Kidney tubule cell (primary cell): ENCODE measurements around the gene CCDC92B.

Experiments used
- DNase-seq: peaks from one replicate; pipeline ENCODE4 v3.0.0-alpha.2; 2018; ENCODE audit warnings: low spot score

The CCDC92B gene

DNA sequence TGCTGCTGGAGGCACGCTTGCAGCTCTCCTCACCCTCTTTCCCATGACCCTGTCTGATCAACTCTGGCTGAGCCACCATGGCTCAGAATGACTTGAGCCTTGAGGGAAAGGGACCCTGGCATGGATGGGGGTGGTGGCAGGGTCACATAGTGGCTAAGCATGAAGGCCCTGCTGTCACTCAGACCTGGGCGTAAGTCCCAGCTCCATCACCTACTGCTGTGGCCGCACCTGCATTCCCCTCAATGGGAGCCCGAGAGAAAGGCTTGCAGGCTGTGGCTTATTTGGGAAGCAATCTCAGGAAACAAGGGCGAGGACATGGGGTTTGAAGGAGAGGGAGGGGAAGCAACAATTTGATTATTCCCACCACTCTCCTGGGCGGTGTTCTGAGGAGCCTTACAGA is 29.0 kb upstream of the CCDC92B start:
- no peak for DNase-seq

DNA sequence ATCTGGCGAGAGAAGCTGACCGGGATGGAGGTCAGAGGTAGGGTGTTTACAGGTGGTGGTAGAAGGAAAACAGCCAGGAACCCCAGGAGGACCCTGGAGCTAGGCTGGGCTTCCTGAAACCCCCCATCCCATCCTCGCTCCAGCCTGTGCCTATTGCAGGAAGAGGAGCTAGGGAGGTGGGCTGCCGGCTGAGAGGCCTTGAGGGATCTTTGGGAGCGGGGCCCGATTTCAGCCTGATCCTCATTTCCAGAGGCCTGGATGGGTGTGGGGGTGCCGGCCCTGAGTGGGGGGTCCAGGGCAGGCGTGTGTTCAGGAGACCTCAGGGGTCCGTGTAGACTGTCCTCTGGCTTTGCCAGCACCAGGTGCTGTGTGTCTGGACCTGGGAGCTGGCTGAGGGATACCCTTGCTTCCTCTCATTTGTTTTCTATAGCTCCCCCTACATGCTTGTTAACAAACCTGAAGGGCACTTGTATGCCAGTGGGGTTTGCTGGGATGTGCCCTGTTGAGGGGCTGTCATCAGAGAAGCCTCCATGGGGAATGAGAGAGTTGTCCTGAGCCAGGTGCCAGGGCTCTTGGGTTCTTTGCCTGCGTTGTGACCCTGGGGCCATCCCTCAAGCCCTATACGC is 27.9 kb upstream of the CCDC92B start:
- DNase-seq: no peak

DNA sequence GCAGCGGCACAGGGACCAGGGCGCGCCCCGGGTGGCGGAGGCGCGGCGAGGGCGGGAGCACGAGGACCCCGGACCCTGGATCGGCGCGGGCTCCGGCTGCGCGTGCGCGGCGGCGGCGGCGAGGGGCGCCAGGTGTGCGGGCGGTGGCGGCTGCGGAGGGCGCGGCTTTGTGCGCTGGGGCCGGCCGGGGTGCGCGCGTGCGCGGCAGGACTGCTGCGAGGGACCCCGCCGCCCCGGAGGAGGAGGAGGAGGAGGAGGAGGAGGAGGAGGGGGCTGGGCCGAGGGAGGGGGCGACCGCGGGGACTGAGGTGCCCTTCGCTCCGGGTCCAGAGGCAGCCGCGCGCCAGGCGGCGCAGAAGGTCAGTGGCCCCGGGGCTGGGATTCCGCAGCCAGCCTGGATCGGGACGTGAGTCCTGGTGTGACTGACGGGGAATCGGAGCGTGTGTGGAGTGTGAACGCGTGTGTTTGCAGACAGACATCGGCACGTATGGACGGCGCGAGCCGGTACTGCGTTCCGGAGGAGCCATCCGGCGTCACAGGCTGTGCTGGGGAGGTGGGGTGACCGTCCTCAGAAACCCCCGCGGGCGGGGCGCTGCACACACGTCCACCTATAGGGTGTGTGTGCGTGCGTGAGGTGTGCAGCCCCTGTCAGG is 27.3 kb upstream of the CCDC92B start:
- DNase-seq: no peak

DNA sequence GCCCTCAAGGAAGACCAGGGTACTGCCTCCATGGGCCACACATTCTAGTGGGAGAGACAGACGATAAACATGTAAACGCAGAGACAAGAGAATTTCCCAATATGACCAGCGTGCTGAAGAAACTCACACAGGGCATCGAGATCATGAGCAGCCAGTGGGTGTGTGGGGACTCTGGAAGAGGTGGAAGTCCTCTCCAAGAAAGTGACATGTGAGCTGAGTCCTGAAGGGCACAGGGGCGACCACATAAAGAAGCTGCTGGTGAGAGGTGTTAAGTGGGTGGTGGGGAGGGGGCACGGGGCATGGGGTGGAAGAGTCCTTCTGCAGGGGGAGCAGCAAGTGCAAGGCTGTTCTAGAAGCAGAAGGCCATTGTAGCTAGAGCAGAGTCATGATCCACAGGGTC is 25.8 kb upstream of the CCDC92B start:
- DNase-seq: no peak

DNA sequence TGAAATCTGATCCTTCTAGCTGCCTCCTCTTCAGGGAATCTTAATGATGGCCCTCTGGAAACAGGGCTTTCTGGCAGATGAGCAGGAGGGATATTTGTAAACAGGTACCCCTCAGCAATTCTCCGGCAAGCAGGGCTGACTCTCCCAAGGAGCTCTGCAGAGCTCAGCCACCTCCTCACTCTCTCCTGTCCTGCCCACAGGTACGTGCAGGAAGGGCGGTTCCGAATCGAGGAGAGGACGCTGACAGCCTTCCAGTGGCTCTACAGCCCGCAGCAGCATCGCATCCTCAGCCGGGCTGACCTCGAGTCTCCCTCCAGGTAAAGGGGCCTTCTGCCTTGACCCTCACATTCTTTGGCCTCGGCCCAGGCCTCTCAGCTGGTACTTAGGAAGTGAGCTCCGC is 20.7 kb upstream of the CCDC92B start:
- no peak for DNase-seq

DNA sequence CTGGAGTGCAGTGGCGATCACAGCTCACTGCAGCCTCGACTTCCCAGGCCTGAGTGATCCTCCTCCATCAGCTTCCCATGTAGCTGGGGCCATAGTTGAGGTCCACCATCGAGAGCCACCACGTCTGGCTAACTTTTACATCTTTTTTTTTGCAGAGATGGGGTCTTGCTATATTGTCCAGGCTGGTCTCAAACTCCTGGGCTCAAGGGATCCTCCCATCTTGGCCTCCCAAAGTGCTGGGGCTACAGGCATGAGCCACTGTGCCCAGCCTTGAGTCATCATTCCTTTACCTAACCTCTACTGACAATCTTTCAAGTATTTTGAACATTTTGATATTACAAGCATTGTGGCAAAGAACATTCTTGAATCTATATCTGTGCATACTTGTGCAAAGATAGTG is 9.4 kb upstream of the CCDC92B start:
- no peak for DNase-seq

DNA sequence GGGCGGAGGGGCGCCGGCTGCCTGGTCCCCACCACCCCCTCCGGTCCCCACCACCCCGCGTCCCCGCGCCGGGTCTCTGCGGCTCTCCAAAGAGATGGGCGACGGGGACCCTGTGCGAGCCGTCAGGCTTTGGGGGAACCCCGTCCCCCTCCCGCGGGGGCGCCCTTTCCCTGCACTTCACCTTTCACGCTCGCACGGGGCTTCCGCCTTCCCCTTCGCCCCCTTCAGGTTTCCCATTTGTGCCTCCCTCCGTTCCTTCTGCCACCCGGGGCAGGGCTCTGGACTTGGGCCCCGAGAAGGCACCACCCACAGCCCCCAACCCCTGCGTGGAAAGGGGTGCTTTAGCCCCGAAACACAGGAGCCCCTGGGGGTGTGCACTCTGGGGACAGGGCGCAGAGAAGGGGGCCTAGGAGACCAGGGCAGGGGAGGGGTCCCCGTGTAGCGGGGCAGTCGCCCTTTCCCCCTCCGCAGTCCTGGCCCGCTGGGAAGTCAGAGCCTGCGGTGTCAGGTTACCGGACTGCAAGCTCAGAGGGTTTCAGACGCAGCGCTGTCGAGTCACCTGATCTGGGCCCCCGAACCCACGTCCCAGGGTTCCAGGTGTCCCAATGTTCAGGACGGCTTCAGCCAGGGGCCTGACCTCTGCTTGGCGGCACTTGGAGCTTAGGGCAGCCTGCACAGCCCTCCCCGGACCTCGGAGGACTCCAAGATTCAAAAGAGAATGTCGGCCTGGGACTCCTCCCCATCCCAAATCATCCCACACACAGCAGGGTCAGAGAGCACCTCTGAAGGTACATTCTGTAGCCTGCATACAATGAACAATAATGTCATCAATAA is 6.7 kb upstream of the CCDC92B start:
- DNase-seq: no peak

DNA sequence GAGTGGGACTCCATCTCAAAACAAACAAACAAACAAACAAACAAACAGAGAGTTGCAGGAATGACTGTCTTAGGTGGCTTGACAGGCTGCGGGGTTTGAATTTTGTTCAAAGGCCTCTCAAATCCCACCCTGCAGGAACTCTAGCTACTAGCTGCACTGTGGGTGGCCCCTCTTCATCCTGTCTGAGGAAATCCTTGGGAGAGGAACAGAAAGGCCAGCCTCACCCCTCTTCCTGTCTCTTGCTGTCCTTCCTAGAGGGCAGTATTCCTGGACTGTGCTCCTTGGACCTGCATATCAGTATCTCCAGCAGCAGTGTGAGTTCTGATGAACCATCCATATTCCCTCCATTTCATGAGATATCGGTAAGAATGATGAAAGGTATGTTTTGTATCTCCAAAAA is 2.0 kb upstream of the CCDC92B start:
- DNase-seq: no peak

DNA sequence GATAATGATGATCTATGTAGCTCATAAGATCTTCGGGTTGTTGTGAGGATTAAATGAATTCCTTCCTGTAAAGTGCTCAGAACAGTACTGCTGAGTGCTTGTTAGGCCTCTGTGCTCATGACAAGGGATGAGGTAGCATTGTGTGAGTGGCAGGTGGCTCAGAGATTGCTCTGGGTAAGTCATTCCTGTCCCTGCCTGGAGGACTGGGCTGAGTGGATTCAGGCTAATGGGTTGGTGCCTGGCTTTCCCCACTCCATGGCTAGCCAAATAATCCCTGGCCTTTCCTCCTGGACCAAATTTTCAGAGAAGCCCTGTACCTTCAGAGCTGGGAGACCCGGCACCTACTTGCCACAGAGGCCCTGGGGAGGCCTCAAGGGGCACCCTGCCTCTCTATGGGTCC is 1.3 kb upstream of the CCDC92B start:
- DNase-seq: no peak

DNA sequence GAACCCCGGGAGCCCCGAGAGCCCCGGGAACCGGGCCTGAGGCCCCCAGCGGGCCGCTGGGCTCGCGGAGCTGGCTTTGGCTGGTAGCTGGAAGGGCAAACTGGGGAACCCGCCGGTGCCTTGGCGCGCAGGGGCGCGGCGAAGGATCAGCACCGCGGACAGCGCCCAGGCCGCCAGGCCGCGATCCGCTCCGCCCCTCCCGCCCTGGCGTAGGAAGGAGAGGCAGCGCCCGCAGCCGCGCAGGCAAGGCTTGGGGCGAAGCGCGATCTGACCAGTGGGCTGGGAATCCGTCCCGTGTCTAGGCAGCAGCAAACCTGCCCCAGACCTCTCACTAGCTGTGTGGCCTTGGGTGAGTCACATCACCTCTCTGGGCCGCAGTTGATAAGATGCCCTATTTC is 331 bp upstream of the CCDC92B start:
- peak; percentile 66 for DNase-seq

DNA sequence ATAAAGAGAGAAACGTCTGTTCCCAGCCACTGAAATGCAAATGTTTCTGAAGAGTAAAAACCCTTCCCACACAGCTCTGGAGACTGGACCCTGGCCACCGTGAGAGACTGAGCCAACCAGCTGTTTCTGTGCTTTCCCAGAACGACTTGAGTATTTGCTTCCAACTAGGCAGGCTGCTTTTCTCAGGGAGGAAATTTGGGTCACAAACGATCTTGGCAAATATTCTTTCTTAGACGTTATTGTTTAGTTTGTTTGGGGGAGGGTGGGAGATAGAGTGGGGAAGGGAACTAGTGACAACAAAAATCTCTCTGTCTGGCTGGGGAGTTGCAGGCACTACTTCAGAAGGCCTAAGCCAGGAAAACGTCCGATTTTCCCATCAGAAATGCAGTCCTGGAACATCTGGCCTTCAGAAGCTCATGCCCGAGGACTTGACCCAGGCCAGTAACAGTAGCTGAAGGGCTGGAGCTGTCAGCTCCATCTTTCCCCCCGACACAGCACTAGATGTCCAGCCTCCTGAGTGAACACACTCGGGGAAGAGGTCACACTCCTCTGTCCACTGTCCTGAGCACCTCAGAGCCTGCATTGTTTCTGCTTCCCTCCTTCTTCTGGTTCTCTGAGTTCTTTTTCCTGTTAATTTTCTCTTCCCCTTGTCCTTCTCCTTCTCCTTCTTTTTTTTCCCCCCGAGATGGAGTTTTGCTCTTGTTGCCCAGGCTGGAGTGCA is 4.0 kb downstream of the CCDC92B start:
- DNase-seq: no peak

DNA sequence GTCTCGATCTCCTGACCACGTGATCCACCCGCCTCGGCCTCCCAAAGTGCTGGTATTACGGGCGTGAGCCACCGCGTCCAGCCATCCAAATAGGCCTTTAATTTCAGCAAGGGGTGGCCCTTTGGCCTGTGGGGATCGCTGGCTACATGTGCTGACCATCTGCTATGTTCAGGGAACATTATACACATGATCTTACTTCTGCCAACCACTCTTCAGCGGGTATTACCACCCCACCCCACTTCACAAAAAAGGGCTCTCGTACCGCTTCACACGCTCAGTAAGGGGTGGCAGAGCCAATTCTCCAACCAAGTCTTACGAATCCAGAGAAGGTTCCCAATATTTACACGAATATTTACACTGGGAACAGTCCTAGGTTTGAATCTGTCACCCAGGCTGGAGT is 11.8 kb downstream of the CCDC92B start:
- DNase-seq: no peak

DNA sequence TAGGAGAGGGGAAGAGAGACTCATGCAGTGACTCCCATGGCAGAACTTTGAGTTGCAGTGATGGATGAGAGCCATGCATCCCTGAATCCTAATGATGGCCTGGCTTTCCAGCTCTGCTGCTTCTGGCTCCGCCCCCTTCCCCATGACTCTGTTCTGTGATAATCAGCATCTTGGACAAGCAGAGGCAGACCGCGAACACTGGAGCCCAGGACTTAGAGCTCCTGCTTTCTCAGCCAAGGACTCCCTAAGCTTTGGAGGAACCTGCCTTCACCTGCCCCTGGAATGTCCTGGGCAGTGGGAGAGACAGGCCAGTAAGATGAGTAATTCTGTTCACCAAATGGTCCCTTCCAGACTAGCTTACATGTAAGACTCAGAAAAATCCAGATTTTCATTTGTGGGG is 12.5 kb downstream of the CCDC92B start:
- no peak for DNase-seq

DNA sequence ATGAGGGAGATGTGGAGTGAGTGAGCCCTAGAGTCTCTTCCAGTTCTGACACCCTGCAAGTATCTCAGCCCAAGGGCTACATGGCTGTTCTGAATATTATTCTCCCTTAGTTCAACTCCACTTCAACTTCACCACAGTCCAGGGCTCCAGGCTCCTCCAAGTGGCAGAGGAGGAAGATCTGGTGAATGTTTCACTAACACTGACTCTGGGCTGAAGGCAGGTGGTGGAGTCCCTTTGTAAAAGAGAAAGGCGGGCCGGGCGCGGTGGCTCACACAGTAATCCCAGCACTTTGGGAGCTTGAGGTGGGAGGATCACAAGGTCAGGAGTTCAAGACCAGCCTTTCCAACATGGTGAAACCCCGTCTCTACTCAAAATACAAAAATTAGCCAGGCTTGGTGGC is 13.6 kb downstream of the CCDC92B start:
- DNase-seq: peak; percentile 37

DNA sequence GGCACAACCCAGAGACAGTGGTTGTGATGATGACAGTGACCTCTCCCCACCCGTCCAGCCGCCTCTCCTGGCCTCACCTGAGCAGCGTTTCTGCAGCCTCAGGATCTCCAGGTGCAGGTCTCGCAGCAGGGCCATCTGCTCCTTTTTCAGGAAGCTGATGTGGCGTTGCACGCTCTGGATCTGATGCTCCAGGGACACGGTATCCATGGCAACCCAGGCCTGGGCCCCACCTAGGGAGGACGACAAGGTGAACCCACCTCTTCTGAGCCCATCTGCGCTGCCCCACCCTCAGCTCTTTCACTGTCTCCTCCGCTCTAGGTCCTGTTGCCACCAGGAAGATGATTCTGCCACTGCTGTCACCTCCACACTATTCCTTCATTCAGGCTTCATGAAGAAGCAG is 14.5 kb downstream of the CCDC92B start:
- DNase-seq: no peak

DNA sequence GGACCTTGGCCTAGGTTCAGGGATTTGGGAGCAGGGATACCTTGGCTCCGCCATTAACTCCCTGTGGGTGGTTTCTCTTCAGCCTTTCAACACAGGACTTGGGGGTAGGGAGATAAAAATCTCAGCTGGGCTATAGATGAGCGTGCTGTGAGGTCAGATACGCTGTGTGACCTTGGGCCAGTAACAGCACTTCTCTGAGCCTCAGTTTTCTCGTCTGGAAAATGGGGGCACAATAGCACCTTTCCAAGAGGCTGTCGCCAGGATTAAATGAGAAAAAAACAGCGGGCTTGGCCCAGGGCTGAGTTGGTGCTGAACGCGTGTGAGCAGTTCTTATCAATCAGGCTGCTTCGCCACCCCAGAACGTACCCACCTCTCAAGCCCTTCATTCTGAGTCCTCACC is 17.6 kb downstream of the CCDC92B start:
- DNase-seq: no peak

DNA sequence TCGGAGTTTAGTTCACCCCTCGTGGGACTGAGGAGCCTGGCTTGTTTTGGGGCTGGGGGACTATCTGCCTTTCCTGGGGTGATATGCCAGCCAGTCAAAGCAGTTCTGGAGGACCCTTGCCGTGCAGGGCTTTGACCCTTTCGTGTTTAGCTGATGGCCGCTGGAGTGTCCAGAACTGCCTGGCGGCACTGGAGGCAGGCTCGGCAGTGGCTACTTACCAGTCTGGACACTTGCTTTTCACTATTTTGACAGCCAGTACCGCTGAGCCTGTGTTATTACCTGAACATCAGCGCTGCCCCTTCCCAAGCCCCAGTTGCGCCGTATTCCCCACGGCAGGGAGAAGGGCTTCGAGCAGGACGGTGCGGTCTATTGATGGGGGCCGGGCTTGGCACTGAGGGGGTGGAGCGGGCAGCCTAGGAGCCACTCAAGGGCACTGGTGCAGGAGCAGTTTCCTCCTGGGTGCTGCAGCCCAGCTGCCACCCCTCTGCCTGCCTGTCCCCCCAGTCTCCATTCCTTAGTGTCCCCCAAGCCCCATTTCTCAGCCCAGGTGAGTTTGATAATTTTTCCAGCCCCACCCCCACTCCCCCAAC is 18.6 kb downstream of the CCDC92B start:
- no peak for DNase-seq

DNA sequence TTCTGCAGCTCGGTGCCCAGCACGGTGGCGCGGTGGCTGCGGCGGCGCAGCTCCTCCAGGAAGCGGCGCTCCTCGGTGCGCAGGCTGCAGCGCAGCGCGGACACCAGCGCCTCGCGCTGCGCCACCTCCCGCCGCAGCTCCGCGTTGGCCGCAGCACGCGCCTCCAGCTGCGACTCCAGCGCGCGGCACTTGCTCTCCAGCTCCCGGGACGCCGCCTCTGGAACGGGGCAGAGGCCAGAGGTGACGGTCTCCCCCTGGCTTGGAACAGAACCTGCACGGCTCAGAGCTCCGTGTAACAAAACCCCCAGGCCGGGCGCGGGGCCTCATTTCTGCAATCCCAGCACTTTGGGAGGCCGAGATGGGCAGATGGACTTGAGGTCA is 24.7 kb downstream of the CCDC92B start:
- peak; percentile 59 for DNase-seq

DNA sequence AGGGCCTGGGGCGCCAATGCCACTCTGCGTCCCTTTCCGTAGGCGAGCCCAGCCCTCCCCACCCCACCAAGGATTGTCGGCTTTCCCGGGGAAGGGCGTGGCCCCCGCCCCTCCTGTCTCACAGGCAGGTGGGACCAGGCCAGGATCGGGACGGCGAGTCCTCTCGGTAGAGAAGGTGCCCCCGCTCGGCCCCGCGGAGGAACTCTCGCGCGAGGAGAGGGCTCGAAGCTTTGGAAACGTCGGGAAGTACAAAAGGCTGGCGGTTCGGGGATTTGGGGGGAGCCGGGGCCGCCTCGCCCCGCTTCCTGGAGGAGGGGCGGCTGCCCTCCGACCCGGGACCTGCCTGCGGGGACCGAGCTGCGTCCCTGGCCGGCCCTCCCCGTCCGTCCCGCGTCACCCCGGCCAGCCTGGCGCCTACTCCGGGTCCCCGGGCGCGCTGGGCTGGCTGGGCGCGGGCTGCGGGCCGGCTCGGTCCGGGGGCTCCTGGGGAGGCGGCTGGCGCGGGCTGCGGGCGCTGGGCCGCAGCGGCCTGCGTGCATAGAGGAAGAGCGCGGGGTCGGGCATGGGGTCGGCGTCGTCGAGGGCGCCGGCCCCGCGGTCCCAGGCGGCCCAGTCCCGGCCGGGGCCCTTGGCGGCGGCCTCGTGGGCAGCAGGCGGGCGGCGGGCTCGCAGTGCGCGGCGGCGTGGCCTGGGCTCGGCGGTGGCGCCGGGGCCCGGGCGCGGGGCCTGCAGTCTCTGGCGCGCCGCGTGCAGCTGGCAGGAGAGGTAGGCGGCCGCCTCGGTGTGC is 25.3 kb downstream of the CCDC92B start:
- DNase-seq: no peak

DNA sequence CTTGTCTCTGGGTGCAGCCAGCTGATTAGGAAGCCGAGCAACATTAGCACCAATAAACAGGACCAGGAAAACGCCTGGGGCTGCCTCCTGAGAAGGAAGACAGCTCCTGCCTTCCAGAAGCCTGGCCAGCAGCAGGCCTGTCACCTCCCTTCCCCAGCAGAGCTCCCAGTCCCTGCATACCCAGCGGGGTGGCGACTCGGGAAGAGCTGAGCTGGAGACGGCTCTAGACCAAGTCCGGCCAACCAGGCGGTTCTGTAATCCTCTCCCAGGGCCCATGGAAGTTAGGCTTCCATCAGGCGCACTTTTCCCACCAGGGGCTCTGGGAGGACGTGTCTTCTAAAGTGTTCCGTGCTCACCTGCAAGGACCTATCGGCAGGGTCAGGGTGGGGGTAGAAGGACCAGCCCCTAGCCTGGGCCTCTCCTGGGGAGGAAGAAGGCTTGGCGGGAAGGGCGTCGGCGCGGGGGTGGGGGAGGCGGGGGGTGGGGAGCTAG is 25.9 kb downstream of the CCDC92B start:
- DNase-seq: peak; percentile 8

DNA sequence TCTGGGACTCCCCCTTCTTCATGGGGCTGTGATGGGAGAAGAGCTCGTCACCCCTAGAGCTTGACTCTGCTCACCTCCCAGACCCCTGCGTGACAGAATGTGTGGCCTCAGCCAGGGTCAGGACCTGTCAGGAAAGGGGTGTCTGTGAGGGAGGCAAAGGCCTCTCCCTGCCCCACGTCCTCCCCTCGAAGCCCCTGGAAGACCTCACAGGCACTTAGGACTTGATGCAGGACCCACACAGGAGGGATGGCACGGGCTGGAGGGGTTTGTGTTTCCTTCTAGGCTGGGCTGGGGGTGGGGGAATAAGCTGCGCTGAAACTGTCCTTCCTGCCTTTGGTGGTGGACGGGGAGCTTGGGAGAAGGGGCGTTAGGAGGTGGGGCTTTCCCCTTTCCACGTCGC is 26.8 kb downstream of the CCDC92B start:
- no peak for DNase-seq
